Psoas muscle (tissue), 8 donors: ENCODE results near the gene ANKMY2. TPM values are rescaled to one million over a fixed set of nuclear protein-coding genes. Genes with fewer than 3 reads are reported as not detected.
A peak's percentile ranks its signal among the peaks of the same experiment; 100 is the strongest.

Source experiments
- ATAC-seq, 4 donors: fragments of 200-7000 bp; cut with Tn5 transposase; one replicate each; pipeline ENCODE4 v1.9.1; 2020; ENCODE audit warnings: moderate library complexity in 3 of 4, mild to moderate bottlenecking in 2 of 4
- DNase-seq, 2 donors: peaks; one replicate each; pipeline ENCODE4 v3.0.0-alpha.2; 2020
- H3K27ac ChIP-seq: fragments of 200-600 bp; one replicate; pipeline ENCODE4 v1.8.0; 2022
- H3K27me3 ChIP-seq, 3 donors: fragments of 200-600 bp in 1 of 3; one replicate each; pipeline versions ENCODE4 v1.6.1 to v1.8.0; 2013 to 2022; ENCODE audit warnings: low read length in 2 of 3, mild to moderate bottlenecking in 2 of 3, moderate library complexity in 1 of 3; ENCODE audit not compliant: insufficient read depth in 3 of 3
- H3K36me3 ChIP-seq, 2 donors: fragments of 200-600 bp in 1 of 2; one replicate each; pipeline versions ENCODE4 v1.6.1 to v1.8.0; 2013 to 2022; ENCODE audit warnings: low read depth in 1 of 2, mild to moderate bottlenecking in 1 of 2, moderate library complexity in 1 of 2; ENCODE audit not compliant: insufficient read depth in 1 of 2
- H3K4me1 ChIP-seq: fragments of 200-600 bp; one replicate; pipeline ENCODE4 v1.8.0; 2022
- H3K4me3 ChIP-seq: fragments of 200-600 bp; one replicate; pipeline ENCODE4 v1.8.0; 2022; ENCODE audit warnings: mild to moderate bottlenecking
- H3K9me3 ChIP-seq: fragments of 200-600 bp; one replicate; pipeline ENCODE4 v1.8.0; 2022
- WGBS, 3 donors: extraction: QIAGEN DNeasy Blood & Tissue Kit; methylation state at CpG; one replicate each; pipeline versions ENCODE4 v1.1.6 to v1.1.7; 2013; 5-methylcytosine and 5-hydroxymethylcytosine counted together
- intact Hi-C, 2 donors: fragments of 100-400 bp; cut with DNase I; formaldehyde crosslinking; loops; one replicate each; pipeline versions ENCODE4 v1.11.0 to v1.14.2; 2022
- polyA plus RNA-seq, 3 donors: library from polyadenylated mRNA; stranded (reverse); fragments of 200-250 nt; gene quantifications; one replicate each; pipeline ENCODE4 v1.2.3, GENCODE V29; 2013
- total RNA-seq, 4 donors: library from RNA; stranded (reverse); fragmentation: NEBNext Ultra II Directional in 2 of 4; extraction: Animal tissue kit (Norgen Biotek cat#: 25700) in 2 of 4; gene quantifications; one replicate each; pipeline versions ENCODE4 v1.2.1 to v1.2.4, GENCODE V29; 2021 to 2023
- TF ChIP-seq, protein P1 (sequence below): fragments of 200-600 bp; IDR thresholded peaks from one replicate; pipeline ENCODE4 v1.8.0; 2022; ENCODE audit warnings: antibody characterized with exemption
- donor health status: healthy with polysubstance abuse.
- donor health status: DM: no; HTN: no; CAD: no; lungs with moderate emphysema.
- donor health status: Bipolar disorder and iron deficiency.
- donor health status: healthy.
- donor health status: DM: yes; HTN: yes; CAD: no.
- donor health status: DM: no; HTN: no; CAD: no.
- donor health status: DM: no; HTN: no; CAD: no.
- donor health status: DM: yes; HTN: yes; CAD: no.

Gene ANKMY2
- total and polyA plus RNA-seq, 7 donors: 4.5 to 16.2 (median 9.9) TPM

- Histone ChIP-seq H3K36me3 (no peaks in the 10 kb centered on the region), H3K27me3 (no peaks in the 10 kb centered on the region), H3K27ac (peak overlapping the region; percentile 54), H3K9me3 (no peaks in the 10 kb centered on the region), H3K4me1 (peaks cover 73% of the 10 kb centered on the region), H3K4me3 (no peak overlapping the region)
- intact Hi-C loops: no loop called here
- 63 to 87% (median 72%) methylated on average over 2 of the region's 2 CpGs for WGBS, 3 donors
- ATAC-seq (peak in 2 of 4 donors; percentile 14 to 28), DNase-seq (no peak)
- TF ChIP-seq, protein P1, sequence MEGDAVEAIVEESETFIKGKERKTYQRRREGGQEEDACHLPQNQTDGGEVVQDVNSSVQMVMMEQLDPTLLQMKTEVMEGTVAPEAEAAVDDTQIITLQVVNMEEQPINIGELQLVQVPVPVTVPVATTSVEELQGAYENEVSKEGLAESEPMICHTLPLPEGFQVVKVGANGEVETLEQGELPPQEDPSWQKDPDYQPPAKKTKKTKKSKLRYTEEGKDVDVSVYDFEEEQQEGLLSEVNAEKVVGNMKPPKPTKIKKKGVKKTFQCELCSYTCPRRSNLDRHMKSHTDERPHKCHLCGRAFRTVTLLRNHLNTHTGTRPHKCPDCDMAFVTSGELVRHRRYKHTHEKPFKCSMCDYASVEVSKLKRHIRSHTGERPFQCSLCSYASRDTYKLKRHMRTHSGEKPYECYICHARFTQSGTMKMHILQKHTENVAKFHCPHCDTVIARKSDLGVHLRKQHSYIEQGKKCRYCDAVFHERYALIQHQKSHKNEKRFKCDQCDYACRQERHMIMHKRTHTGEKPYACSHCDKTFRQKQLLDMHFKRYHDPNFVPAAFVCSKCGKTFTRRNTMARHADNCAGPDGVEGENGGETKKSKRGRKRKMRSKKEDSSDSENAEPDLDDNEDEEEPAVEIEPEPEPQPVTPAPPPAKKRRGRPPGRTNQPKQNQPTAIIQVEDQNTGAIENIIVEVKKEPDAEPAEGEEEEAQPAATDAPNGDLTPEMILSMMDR: no peak
These were observed 7.3 kb upstream of the ANKMY2 start for GRCh38 chr7:16652888-16653287.

GRCh38 chr7:16652240-16652583 lies 6.7 kb upstream of the ANKMY2 start:
- peak overlapping the region; percentile 54 for H3K27ac ChIP-seq
- no peaks in the 10 kb centered on the region for H3K36me3 ChIP-seq
- DNase-seq (no peak), ATAC-seq (peak in 3 of 4 donors; percentile 61 to 82 (median 77))
- peaks cover 73% of the 10 kb centered on the region for H3K4me1 ChIP-seq
- H3K27me3 ChIP-seq: no peaks in the 10 kb centered on the region
- TF ChIP-seq, protein P1: no peak
- intact Hi-C loops: no loop called here
- H3K4me3 ChIP-seq: no peak overlapping the region
- no peaks in the 10 kb centered on the region for H3K9me3 ChIP-seq
- WGBS, 3 donors: 55 to 61% (median 58%) methylated on average over 7 of the region's 7 CpGs

GRCh38 chr7:16651396-16652239 lies 6.1 kb upstream of the ANKMY2 start:
- ATAC-seq (peak in 3 of 4 donors; percentile 27 to 43 (median 32)), DNase-seq (no peak)
- no peaks in the 10 kb centered on the region for H3K9me3 ChIP-seq
- H3K4me1 ChIP-seq: peaks cover 71% of the 10 kb centered on the region
- TF ChIP-seq, protein P1: no peak
- no peaks in the 10 kb centered on the region for H3K36me3 ChIP-seq
- no peak overlapping the region for H3K4me3 ChIP-seq
- intact Hi-C loops: no loop called here
- no peaks in the 10 kb centered on the region for H3K27me3 ChIP-seq
- WGBS, 3 donors: 43 to 50% (median 45%) methylated on average over 9 of the region's 9 CpGs
- peak overlapping the region; percentile 54 for H3K27ac ChIP-seq

DNA sequence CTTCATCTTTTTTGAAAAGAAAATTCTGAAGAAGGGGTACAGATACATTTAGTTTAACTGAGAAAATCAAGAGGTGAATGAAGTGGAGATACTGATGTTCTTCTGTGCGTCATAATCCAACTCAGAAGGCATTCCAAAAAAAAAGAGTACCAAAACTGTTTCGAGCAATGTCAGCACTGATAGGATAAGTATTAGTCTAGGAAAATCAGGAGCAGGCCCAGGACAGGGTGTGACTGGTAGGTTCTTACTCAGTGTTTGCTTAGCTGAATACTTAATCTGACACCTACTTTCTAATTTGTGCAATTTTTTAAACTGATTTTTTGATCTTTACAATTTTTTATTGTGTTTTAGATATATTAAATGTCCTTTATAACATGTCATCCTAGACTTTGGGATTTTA lies 4.7 kb upstream of the ANKMY2 start:
- 78 to 90% (median 81%) methylated on average over 2 of the region's 2 CpGs for WGBS, 3 donors
- Histone ChIP-seq H3K36me3 (no peaks in the 10 kb centered on the region), H3K27ac (peak overlapping the region; percentile 34), H3K4me1 (peaks cover 64% of the 10 kb centered on the region), H3K27me3 (no peaks in the 10 kb centered on the region), H3K9me3 (no peaks in the 10 kb centered on the region), H3K4me3 (no peak overlapping the region)
- ATAC-seq (no peak), DNase-seq (no peak)
- TF ChIP-seq, protein P1: no peak
- intact Hi-C loops: no loop called here

DNA sequence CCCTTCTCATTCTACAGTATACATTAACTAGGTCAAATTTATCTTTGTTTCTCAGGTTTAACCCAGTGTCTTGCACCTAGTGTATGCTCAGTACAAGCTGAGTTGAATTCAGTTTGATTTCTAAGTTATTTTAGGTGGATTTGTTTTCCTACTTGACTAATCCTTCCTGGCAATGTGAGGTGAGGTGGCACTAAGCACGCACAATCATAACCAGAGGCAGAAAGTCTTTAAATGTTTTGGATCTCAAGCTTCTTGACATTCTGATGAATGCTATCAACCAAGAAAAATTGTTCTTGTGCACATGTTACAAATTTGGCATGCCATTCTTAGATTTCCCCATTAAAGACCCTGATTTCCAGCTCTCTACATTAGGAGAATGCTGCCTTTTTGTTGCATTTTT lies 3.6 kb upstream of the ANKMY2 start:
- 25 to 53% (median 31%) methylated on average over 1 of the region's 1 CpG for WGBS, 3 donors
- peak overlapping the region; percentile 7 for H3K4me3 ChIP-seq
- intact Hi-C loops: no loop called here

More for the DNA sequence above, 3.6 kb upstream of the ANKMY2 start:
- Histone ChIP-seq H3K36me3 (no peaks in the 10 kb centered on the region), H3K4me1 (peaks cover 59% of the 10 kb centered on the region), H3K27ac (peak overlapping the region; percentile 98), H3K9me3 (no peaks in the 10 kb centered on the region), H3K27me3 (no peaks in the 10 kb centered on the region)
- no peak for ATAC-seq
- TF ChIP-seq, protein P1: no peak
- DNase-seq: no peak
